ENCODE measurements around the gene RGS12. TPM values are rescaled to one million over a fixed set of nuclear protein-coding genes. Genes with fewer than 3 reads are reported as not detected.

Gene RGS12
- total RNA-seq, 1 experiment from 2014 or later: 36.0 TPM

- no TSS peak for BruUV-seq (replicated peaks)
- ChIA-PET CTCF (interaction anchor here (0.9 kb wide), 1 partner anchor 9 kb away, joined by 3 read pairs; no protein-coding TSS in a partner anchor), POLR2A (no interaction called here)
- H3K36me3 Mint-ChIP-seq (ENCODE audit: insufficient read depth, unreplicated experiment): no peaks in the 10 kb centered on the region
- no peaks in the 10 kb centered on the region for H3K4me1 Mint-ChIP-seq (ENCODE audit: insufficient read depth, unreplicated experiment)
- no peak for TF ChIP-seq CTCF (IDR thresholded peaks at IDR 0.05; ENCODE audit: unreplicated experiment)
- H3K4me3 Mint-ChIP-seq (ENCODE audit: unreplicated experiment): no peak overlapping the region
- intact Hi-C loops (cut with micrococcal nuclease): no loop called here
- H3K27me3 Mint-ChIP-seq (ENCODE audit: insufficient read depth, unreplicated experiment): no peaks in the 10 kb centered on the region
- no peak overlapping the region for H3K27ac Mint-ChIP-seq (ENCODE audit: low read depth, unreplicated experiment)
- H3K9me3 Mint-ChIP-seq (ENCODE audit: unreplicated experiment): no peaks in the 10 kb centered on the region
- no peak for DNase-seq (ENCODE audit: unreplicated experiment)
Measured at GRCh38 chr4:3331511-3332394, 38.9 kb downstream of the RGS12 start.

- no peak for TF ChIP-seq CTCF (IDR thresholded peaks at IDR 0.05; ENCODE audit: unreplicated experiment)
- ChIA-PET CTCF (interaction anchor here (0.6 to 2.3 kb wide), 2 partner anchors 14 to 80 kb away, joined by 3 to 5 read pairs; no protein-coding TSS in a partner anchor), POLR2A (no interaction called here)
- Mint-ChIP-seq H3K27ac (ENCODE audit: low read depth, unreplicated experiment) (no peak overlapping the region), H3K4me1 (ENCODE audit: insufficient read depth, unreplicated experiment) (no peaks in the 10 kb centered on the region), H3K27me3 (ENCODE audit: insufficient read depth, unreplicated experiment) (no peaks in the 10 kb centered on the region), H3K36me3 (ENCODE audit: insufficient read depth, unreplicated experiment) (no peaks in the 10 kb centered on the region), H3K9me3 (ENCODE audit: unreplicated experiment) (no peaks in the 10 kb centered on the region), H3K4me3 (ENCODE audit: unreplicated experiment) (no peak overlapping the region)
- intact Hi-C loops (cut with micrococcal nuclease): no loop called here
- DNase-seq (ENCODE audit: unreplicated experiment): no peak
- BruUV-seq (replicated peaks): no TSS peak
Measured at GRCh38 chr4:3332498-3332897, 39.7 kb downstream of the RGS12 start.

GRCh38 chr4:3334316-3334715 lies 41.5 kb downstream of the RGS12 start:
- intact Hi-C loops (cut with micrococcal nuclease): no loop called here
- TF ChIP-seq CTCF (IDR thresholded peaks at IDR 0.05; ENCODE audit: unreplicated experiment): no peak

GRCh38 chr4:3335385-3335784 lies 42.6 kb downstream of the RGS12 start:
- ChIA-PET CTCF (interaction anchor here (0.6 to 1.3 kb wide), 2 partner anchors 11 to 545 kb away, joined by 3 to 5 read pairs; no protein-coding TSS in a partner anchor), POLR2A (no interaction called here)
- Mint-ChIP-seq H3K4me1 (ENCODE audit: insufficient read depth, unreplicated experiment) (no peaks in the 10 kb centered on the region), H3K9me3 (ENCODE audit: unreplicated experiment) (no peaks in the 10 kb centered on the region), H3K36me3 (ENCODE audit: insufficient read depth, unreplicated experiment) (no peaks in the 10 kb centered on the region), H3K27ac (ENCODE audit: low read depth, unreplicated experiment) (no peak overlapping the region), H3K27me3 (ENCODE audit: insufficient read depth, unreplicated experiment) (no peaks in the 10 kb centered on the region), H3K4me3 (ENCODE audit: unreplicated experiment) (no peak overlapping the region)
- BruUV-seq (replicated peaks): no TSS peak
- intact Hi-C loops (cut with micrococcal nuclease): no loop called here
- DNase-seq (ENCODE audit: unreplicated experiment): no peak
- TF ChIP-seq CTCF (IDR thresholded peaks at IDR 0.05; ENCODE audit: unreplicated experiment): no peak

More at GRCh38 chr4:3334316-3334715, 41.5 kb downstream of the RGS12 start:
- Mint-ChIP-seq H3K4me3 (ENCODE audit: unreplicated experiment) (no peak overlapping the region), H3K4me1 (ENCODE audit: insufficient read depth, unreplicated experiment) (no peaks in the 10 kb centered on the region), H3K27me3 (ENCODE audit: insufficient read depth, unreplicated experiment) (no peaks in the 10 kb centered on the region), H3K27ac (ENCODE audit: low read depth, unreplicated experiment) (no peak overlapping the region), H3K36me3 (ENCODE audit: insufficient read depth, unreplicated experiment) (no peaks in the 10 kb centered on the region), H3K9me3 (ENCODE audit: unreplicated experiment) (no peaks in the 10 kb centered on the region)
- no TSS peak for BruUV-seq (replicated peaks)
- ChIA-PET CTCF (interaction anchor here (1.0 to 2.3 kb wide), 2 partner anchors 12 to 20 kb away, joined by 3 to 5 read pairs; no protein-coding TSS in a partner anchor), POLR2A (no interaction called here)
- no peak for DNase-seq (ENCODE audit: unreplicated experiment)

Data from MCF 10A (cell line).